WTC11 (cell line): ENCODE measurements around the gene PEX26. TPM values are rescaled to one million over a fixed set of nuclear protein-coding genes. Genes with fewer than 3 reads are reported as not detected.

ENCODE experiments used
- ATAC-seq: fragments of 200-7000 bp; cut with Tn5 transposase; 2 replicates; pipeline ENCODE4 v1.10.0; 2021; ENCODE audit warnings: mild to moderate bottlenecking, moderate library complexity
- CTCF ChIA-PET: fragments of 300-600 bp; sonication (Branson Sonifier 250); formaldehyde crosslinking; loops from one replicate; lab custom pipeline; 2021; ENCODE audit warnings: antibody characterized with exemption; lab: Charles Lee
- POLR2A ChIA-PET: fragments of 350-600 bp; sonication (Branson Sonifier 250); formaldehyde crosslinking; loops from one replicate; lab custom pipeline; 2021; ENCODE audit warnings: antibody characterized with exemption; lab: Charles Lee
- DNase-seq: peaks from one replicate; pipeline ENCODE4 v3.0.0; 2021; ENCODE audit warnings: low spot score
- H3K27ac Mint-ChIP-seq: 2 replicates; pipeline ENCODE4 v1.8.0; 2021; ENCODE audit warnings: mixed read lengths
- H3K27me3 Mint-ChIP-seq: 2 replicates; pipeline ENCODE4 v1.8.0; 2021; ENCODE audit warnings: low read depth, mild to moderate bottlenecking, moderate library complexity, mixed read lengths
- H3K36me3 Mint-ChIP-seq: 2 replicates; pipeline ENCODE4 v1.8.0; 2021; ENCODE audit warnings: mixed read lengths
- H3K4me1 Mint-ChIP-seq: 2 replicates; pipeline ENCODE4 v1.8.0; 2022; ENCODE audit warnings: mixed read lengths
- H3K4me3 Mint-ChIP-seq: 2 replicates; pipeline ENCODE4 v1.8.0; 2021; ENCODE audit warnings: mild to moderate bottlenecking, moderate library complexity, mixed read lengths
- H3K9me3 Mint-ChIP-seq: 2 replicates; pipeline ENCODE4 v1.8.0; 2021; ENCODE audit warnings: mixed read lengths
- ARID4B ChIP-seq: sonication (generic); formaldehyde crosslinking; IDR thresholded peaks from 2 replicates; pipeline ENCODE4 v1.8.0; 2023; ENCODE audit warnings: missing genetic modification reagents, mild to moderate bottlenecking, borderline replicate concordance
- CTCF ChIP-seq: fragments of 200-600 bp; IDR thresholded peaks from 2 replicates; pipeline ENCODE4 v1.8.0; 2022; ENCODE audit warnings: antibody characterized with exemption
- ETV6 ChIP-seq: sonication (generic); formaldehyde crosslinking; IDR thresholded peaks from 2 replicates; pipeline ENCODE4 v1.8.1; 2022; ENCODE audit warnings: mild to moderate bottlenecking, missing genetic modification reagents
- GABPB1 ChIP-seq: sonication (generic); formaldehyde crosslinking; IDR thresholded peaks from 2 replicates; pipeline ENCODE4 v1.8.1; 2023; ENCODE audit warnings: mild to moderate bottlenecking, missing genetic modification reagents
- IRF1 ChIP-seq: sonication (generic); formaldehyde crosslinking; IDR thresholded peaks from 2 replicates; pipeline ENCODE4 v1.8.0; 2023; ENCODE audit warnings: missing genetic modification reagents
- ZBTB21 ChIP-seq: sonication (generic); formaldehyde crosslinking; IDR thresholded peaks from 2 replicates; pipeline ENCODE4 v1.8.1; 2023; ENCODE audit warnings: mild to moderate bottlenecking, missing genetic modification reagents, borderline replicate concordance
- ZNF396 ChIP-seq: fragments of 250-450 bp; sonication (Bioruptor Pico); IDR thresholded peaks from 2 replicates; pipeline ENCODE4 v1.8.0; 2021; ENCODE audit warnings: mild to moderate bottlenecking, moderate library complexity, borderline replicate concordance
- ZNF416 ChIP-seq: fragments of 250-450 bp; sonication (Bioruptor Pico); IDR thresholded peaks from 2 replicates; pipeline ENCODE4 v1.9.0; 2021; ENCODE audit warnings: mild to moderate bottlenecking, inconsistent platforms
- ZNF423 ChIP-seq: fragments of 250-450 bp; sonication (Bioruptor Pico); IDR thresholded peaks from 2 replicates; pipeline ENCODE4 v2.1.2; 2022; ENCODE audit warnings: mild to moderate bottlenecking, moderate library complexity
- ZSCAN18 ChIP-seq: fragments of 250-450 bp; sonication (Bioruptor Pico); IDR thresholded peaks from 2 replicates; pipeline ENCODE4 v2.1.2; 2022; ENCODE audit warnings: mild to moderate bottlenecking, moderate library complexity
- total RNA-seq: library from RNA; stranded (reverse); gene quantifications from 3 replicates; pipeline ENCODE4 v1.2.3, GENCODE V29; 2021

PEX26 gene
- total RNA-seq, 1 experiment from 2014 or later, result 52.3 TPM

- Mint-ChIP-seq H3K27ac (peak overlapping the region; percentile 71; the same call in 1 of the 2 replicates), H3K27me3 (no peaks in the 10 kb centered on the region), H3K36me3 (peaks cover 16% of the 10 kb centered on the region), H3K4me3 (peak overlapping the region; percentile 55), H3K4me1 (peaks cover 16% of the 10 kb centered on the region), H3K9me3 (peaks cover 4% of the 10 kb centered on the region; the same call in 1 of the 2 replicates)
- ATAC-seq, result no peak; the same call in 1 of the 2 replicates
- DNase-seq, result peak; percentile 31
- POLR2A ChIA-PET, result interaction anchor here (0.9 kb wide), 1 partner anchor 128 kb away, joined by 3 read pairs; no protein-coding TSS in a partner anchor
- CTCF ChIA-PET, result interaction anchor here (0.5 to 5.0 kb wide), 81 partner anchors 8 to 925 kb away, joined by 3 to 107 read pairs (median 5); partner anchors contain the start of genes BCL2L13, BID, TUBA8 and USP18
- TF ChIP-seq GABPB1 (peak; percentile 35; the same call in 1 of the 2 replicates), ZNF423 (no peak), ZSCAN18 (CRISPR knock-in tag) (no peak), CTCF (peak; percentile 54; the same call in 1 of the 2 replicates), ARID4B (no peak), ZBTB21 (CRISPR knock-in tag) (no peak)
Measured at GRCh38 chr22:18075720-18076497, 1.9 kb upstream of the PEX26 start.

GRCh38 chr22:18077087-18077638 lies 627 bp upstream of the PEX26 start:
- Mint-ChIP-seq H3K36me3 (peaks cover 28% of the 10 kb centered on the region), H3K27ac (peak overlapping the region; percentile 97), H3K4me3 (peak overlapping the region; percentile 97), H3K27me3 (no peaks in the 10 kb centered on the region), H3K4me1 (peaks cover 16% of the 10 kb centered on the region), H3K9me3 (peaks cover 4% of the 10 kb centered on the region; the same call in 1 of the 2 replicates)
- no peak for DNase-seq
- ATAC-seq, result no peak
- POLR2A ChIA-PET, result interaction anchor here (1.3 kb wide), 1 partner anchor 247 kb away, joined by 4 read pairs; no protein-coding TSS in a partner anchor
- TF ChIP-seq IRF1 (no peak), ZNF396 (no peak), ETV6 (CRISPR knock-in tag) (no peak), ZNF416 (CRISPR knock-in tag) (no peak)
- CTCF ChIA-PET, result interaction anchor here (0.7 to 5.0 kb wide), 26 partner anchors 12 to 1002 kb away, joined by 3 to 107 read pairs (median 4); partner anchors contain the start of gene TUBA8
